IPS-20b (cell line): ENCODE data around the gene HIP1R.

Experiments
- H3K27ac ChIP-seq: one replicate; pipeline ENCODE4 v1.5.1; 2013; ENCODE audit warnings: low read length
- H3K27me3 ChIP-seq: 2 replicates; pipeline ENCODE4 v1.6.1; 2013; ENCODE audit warnings: mild to moderate bottlenecking, low read length, inconsistent platforms; ENCODE audit not compliant: insufficient read depth
- H3K36me3 ChIP-seq: 2 replicates; pipeline ENCODE4 v1.6.1; 2013; ENCODE audit warnings: low read depth, mild to moderate bottlenecking, inconsistent platforms, low read length, moderate library complexity; ENCODE audit not compliant: insufficient read depth
- H3K4me1 ChIP-seq: 2 replicates; pipeline ENCODE4 v1.6.1; 2013; ENCODE audit warnings: mild to moderate bottlenecking, control low read depth, inconsistent platforms, low read length, moderate library complexity; ENCODE audit not compliant: insufficient read depth
- H3K4me3 ChIP-seq: 2 replicates; pipeline ENCODE4 v1.5.1; 2013; ENCODE audit warnings: mild to moderate bottlenecking, low read length, inconsistent platforms
- H3K9ac ChIP-seq: 2 replicates; pipeline ENCODE4 v1.6.1; 2013; ENCODE audit warnings: low read depth, mild to moderate bottlenecking, inconsistent platforms, low read length, moderate library complexity
- H3K9me3 ChIP-seq: 2 replicates; pipeline ENCODE4 v1.6.1; 2013; ENCODE audit warnings: mild to moderate bottlenecking, low read depth, low read length, inconsistent platforms; ENCODE audit not compliant: insufficient read depth

The HIP1R gene

DNA sequence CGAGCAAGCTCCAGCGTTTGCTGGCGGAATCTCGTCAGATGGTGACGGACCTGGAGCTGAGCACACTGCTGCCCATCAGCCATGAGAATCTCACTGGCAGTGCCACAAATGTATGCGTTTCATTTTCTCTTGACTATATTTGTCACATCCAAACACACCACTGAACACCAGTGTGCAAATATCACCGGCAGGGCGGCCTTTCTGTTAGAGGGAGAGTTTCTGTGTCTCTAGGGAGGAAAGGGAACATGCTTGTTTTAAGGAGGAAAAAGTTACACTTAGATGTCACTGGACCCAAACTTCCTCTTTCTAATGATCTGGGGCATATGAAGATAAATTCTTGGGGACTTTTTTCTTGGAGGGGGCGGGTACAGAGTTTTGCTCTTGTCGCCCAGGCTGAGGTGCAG lies 21.9 kb upstream of the HIP1R start:
- H3K9ac ChIP-seq = no peak overlapping the region
- H3K4me3 ChIP-seq = no peak overlapping the region
- no peaks in the 10 kb centered on the region for H3K9me3 ChIP-seq
- H3K27me3 ChIP-seq = no peaks in the 10 kb centered on the region
- H3K27ac ChIP-seq = no peak overlapping the region
- no peaks in the 10 kb centered on the region for H3K4me1 ChIP-seq
- no peaks in the 10 kb centered on the region for H3K36me3 ChIP-seq

DNA sequence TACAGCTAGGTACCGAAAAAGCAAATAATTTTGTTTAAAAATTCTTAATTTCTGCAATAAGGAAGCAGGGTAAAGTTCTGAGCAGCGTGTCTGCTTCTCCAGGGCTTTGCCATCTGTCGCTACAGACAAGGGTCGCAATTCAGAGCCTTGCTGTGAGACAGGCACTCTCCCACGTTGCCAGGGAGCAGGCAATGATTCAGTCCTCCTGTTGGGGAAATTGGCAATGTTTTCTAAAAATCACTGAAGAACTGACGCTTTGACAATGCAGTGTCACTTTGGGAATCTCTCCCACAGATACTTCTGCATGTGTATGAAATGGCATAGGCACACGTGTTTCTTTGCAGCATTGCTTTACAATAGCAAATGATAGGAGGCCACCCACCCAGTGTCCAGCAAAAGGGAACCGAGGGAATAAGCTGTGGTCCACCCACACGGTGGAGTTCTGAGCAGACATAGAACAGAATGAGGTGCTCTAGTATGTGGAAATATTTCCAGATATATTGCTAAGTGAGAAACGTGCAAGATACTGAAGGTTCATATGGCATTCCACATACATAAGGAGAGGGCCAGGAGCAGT lies 16.0 kb upstream of the HIP1R start:
- no peaks in the 10 kb centered on the region for H3K4me1 ChIP-seq
- H3K9me3 ChIP-seq = no peaks in the 10 kb centered on the region
- no peak overlapping the region for H3K4me3 ChIP-seq
- H3K27me3 ChIP-seq = no peaks in the 10 kb centered on the region
- H3K36me3 ChIP-seq = no peaks in the 10 kb centered on the region
- no peak overlapping the region for H3K27ac ChIP-seq
- H3K9ac ChIP-seq = no peak overlapping the region

DNA sequence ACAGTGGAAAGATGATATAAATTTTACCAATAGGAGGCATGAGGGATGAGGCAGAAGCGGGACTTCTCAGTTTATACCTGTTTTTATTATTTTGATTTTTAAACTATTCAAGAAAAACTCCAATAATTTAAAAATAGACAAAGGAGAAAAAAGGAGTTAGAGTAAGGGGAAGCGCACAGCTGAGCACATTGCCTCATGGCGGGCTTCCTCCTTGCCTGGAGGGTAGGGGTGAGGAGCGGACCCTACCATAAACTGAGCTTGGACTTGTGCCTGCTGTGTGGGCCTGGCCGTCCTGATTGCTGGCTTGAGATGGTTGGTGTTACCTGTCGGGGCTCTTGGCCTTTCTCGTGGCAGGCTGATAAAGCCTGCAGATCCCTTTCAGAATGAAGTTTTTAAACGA lies 15.1 kb upstream of the HIP1R start:
- Histone ChIP-seq H3K27ac (no peak overlapping the region), H3K4me1 (no peaks in the 10 kb centered on the region), H3K4me3 (no peak overlapping the region), H3K9ac (no peak overlapping the region), H3K27me3 (no peaks in the 10 kb centered on the region), H3K9me3 (no peaks in the 10 kb centered on the region), H3K36me3 (no peaks in the 10 kb centered on the region)

DNA sequence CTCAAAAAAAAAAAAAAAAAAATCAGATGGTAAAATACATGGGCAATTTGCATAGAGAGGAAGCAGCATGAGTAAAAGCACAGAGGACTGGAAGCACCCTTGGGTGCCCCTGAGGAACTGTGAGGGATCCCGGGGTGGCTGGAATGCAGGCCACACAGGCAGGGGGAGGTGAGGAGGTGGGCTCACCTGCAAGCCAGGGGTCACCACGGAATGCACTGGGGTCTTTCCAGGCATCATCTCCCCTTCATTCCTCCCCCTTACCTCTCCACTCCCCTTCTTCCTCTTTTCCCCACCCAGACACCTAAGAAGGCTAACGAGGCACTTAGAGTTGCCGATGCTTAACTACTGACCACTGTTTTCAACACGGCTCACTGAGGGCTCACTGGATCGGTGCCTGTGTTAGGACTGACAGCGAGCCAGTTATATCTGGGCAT lies 14.4 kb upstream of the HIP1R start:
- H3K27ac ChIP-seq = no peak overlapping the region
- H3K4me1 ChIP-seq = peaks cover 1% of the 10 kb centered on the region; the same call in 1 of the 2 replicates
- no peaks in the 10 kb centered on the region for H3K9me3 ChIP-seq
- no peak overlapping the region for H3K4me3 ChIP-seq
- no peaks in the 10 kb centered on the region for H3K36me3 ChIP-seq
- peaks cover under 1% of the 10 kb centered on the region; the same call in 1 of the 2 replicates for H3K27me3 ChIP-seq
- no peak overlapping the region for H3K9ac ChIP-seq

DNA sequence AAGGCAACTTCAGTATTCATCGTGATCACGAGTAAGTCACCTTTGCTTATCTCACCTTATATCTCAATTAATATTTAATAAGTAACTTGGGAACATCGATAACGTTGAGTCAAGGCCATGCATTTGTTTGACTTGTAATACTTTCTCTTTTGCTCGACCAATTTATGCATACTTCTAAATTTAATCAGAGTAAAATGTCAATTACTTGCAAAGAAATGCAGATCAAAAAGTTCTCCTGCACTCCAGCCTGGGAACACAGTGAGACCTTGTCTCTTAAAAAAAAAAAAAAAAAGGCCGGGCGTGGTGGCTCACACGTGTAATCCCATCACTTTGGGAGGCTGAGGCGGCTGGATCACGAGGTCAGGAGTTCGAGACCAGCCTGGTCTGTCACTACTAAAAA lies 11.8 kb upstream of the HIP1R start:
- H3K27ac ChIP-seq = no peak overlapping the region
- H3K4me1 ChIP-seq = peaks cover 8% of the 10 kb centered on the region; the same call in 1 of the 2 replicates
- peaks cover 11% of the 10 kb centered on the region; the same call in 1 of the 2 replicates for H3K27me3 ChIP-seq
- no peak overlapping the region for H3K4me3 ChIP-seq
- no peak overlapping the region for H3K9ac ChIP-seq
- no peaks in the 10 kb centered on the region for H3K36me3 ChIP-seq
- H3K9me3 ChIP-seq = no peaks in the 10 kb centered on the region

DNA sequence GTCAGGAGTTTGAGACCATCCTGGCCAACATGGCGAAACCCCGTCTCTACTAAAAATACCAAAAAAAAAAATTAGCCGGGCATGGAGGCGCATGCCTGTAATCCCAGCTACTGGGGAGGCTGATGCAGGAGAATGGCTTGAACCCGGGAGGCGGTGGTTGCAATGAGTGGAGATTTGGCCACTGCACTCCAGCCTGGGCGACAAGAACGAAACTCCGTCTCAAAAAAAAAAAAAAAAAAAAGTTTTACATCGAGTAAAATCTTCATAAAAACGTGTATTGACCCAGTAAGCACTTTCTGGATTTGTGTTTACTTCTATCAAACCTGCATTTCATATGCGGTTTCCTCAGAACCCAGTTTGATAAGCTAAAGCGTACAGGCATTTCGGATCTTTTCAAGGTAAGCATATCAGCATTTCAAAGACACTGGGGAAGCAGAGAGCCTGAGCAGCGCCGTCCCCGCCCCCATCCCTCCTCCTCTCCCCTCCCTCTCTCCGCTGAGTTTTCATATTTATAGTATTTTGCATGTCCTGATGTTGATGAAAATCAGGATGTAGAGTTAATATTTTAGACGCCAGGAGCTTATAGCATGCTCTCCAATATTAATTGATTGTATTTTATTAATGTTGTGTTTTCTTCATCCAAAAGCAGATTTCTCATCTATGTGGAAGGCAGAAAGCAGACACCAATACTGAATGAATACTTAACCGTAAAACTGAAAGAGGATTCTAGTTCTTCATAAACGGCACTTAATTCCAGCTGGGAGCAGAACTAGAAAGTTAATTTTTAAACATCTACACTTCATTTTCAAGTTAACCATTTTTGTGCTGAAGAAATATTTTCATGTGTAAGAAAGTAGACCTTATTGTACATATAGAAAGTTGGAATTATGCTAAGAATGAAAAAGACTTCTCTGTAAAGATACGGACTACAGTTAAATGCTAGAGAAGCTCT lies 9.2 kb upstream of the HIP1R start:
- H3K9ac ChIP-seq = no peak overlapping the region; the same call in 1 of the 2 replicates
- no peak overlapping the region for H3K27ac ChIP-seq
- peak overlapping the region; percentile 52 for H3K4me3 ChIP-seq
- peaks cover 8% of the 10 kb centered on the region; the same call in 1 of the 2 replicates for H3K4me1 ChIP-seq
- H3K9me3 ChIP-seq = no peaks in the 10 kb centered on the region
- H3K36me3 ChIP-seq = no peaks in the 10 kb centered on the region
- peaks cover 11% of the 10 kb centered on the region; the same call in 1 of the 2 replicates for H3K27me3 ChIP-seq

DNA sequence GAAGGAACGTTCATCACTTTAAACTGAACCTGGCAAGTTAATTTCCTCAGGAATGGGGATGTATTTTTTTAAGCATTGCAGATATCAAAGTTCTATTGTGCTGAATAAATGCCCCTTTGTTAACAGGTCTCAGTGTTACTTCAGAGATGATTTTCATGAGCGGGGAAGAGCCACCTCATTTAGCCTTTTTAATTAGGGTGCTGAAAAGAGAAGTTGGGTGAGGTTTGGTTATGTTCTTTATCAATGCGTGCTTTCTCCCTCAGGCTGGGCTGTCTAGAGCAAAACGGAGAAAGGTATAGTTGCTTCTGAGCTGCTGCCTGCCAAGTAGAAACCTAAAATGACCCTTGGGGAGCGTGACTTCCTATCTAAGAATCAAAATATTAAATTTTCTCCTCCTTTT lies 8.0 kb upstream of the HIP1R start:
- H3K4me1 ChIP-seq = peaks cover 8% of the 10 kb centered on the region; the same call in 1 of the 2 replicates
- no peak overlapping the region for H3K9ac ChIP-seq
- H3K27me3 ChIP-seq = peaks cover 11% of the 10 kb centered on the region; the same call in 1 of the 2 replicates
- no peak overlapping the region for H3K4me3 ChIP-seq
- no peak overlapping the region for H3K27ac ChIP-seq
- H3K9me3 ChIP-seq = no peaks in the 10 kb centered on the region
- H3K36me3 ChIP-seq = no peaks in the 10 kb centered on the region

DNA sequence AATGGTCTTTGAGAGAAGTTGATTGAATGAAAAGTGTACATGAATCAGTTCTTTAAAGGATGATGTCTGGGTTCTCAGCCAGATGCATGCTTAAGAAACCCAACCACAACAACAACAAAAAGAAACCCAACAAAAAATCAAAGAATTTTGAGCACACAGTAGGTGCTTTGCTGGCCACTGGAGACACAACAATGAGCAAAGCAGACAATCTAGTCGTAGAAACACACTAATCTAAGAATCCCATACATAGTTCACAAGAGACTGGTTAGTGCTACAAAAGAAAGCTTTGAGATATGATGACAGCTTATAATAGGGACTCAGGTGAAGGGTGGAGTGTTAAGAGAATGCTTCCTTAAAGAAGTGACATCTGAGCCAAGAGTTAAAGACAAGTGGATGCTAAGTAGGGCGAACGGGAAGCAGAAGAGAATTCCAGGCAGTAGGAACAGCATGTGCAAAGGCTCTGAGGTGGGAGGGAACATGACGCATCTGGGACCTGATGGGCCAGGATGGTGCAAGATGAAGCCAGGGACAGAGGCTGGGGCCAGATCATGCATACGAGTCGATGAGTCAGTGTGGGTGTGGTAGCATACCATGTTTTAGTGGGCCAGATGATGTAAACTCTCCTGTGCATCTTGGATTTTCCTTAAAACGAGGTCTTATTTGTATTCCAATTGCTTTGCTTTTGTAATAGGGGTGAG lies 4.6 kb upstream of the HIP1R start:
- peaks cover 8% of the 10 kb centered on the region; the same call in 1 of the 2 replicates for H3K4me1 ChIP-seq
- no peak overlapping the region for H3K9ac ChIP-seq
- no peaks in the 10 kb centered on the region for H3K9me3 ChIP-seq
- H3K27ac ChIP-seq = no peak overlapping the region
- peaks cover 23% of the 10 kb centered on the region; the same call in 1 of the 2 replicates for H3K27me3 ChIP-seq
- no peak overlapping the region for H3K4me3 ChIP-seq
- no peaks in the 10 kb centered on the region for H3K36me3 ChIP-seq

DNA sequence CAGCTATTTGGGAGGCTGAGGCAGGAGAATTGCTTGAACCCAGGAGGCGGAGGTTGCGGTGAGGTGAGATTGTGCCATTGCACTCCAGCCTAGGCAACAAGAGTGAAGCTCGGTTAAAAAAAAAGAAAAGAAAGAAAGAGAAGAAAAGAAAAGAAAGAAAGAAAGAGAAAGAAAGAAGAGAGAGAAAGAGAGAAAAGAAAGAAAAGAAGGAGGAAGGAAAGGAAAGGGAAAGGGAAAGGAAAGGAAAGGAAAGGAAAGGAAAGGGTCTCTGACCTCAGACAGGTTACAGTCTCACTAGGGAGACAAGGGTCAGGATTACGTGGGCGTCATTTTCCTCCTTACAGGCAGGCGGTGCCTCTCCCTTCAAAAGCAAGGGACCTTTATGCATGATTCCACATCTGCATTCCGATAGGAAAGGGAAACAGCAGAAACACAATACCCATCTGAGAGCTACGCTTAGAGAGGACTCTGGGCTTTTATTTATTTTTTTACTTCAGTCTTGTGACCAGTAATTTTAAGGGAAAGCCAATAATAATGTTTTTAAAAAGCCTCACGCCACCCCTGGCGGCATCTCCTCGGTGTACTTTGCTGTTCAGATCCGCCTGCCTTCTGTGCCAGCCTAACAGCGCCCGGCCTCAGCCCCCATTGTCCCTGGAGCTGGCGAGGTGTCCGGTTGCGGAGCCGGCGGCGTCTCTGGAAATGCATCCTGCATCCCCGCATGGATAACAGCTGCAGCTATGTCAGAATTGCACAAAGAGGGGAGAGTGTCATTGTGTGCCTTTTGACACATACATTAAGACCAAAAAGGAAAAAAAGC lies 945 bp upstream of the HIP1R start:
- Histone ChIP-seq H3K4me3 (peak overlapping the region; percentile 69), H3K36me3 (no peaks in the 10 kb centered on the region), H3K4me1 (peaks cover 6% of the 10 kb centered on the region; the same call in 1 of the 2 replicates), H3K27me3 (peaks cover 46% of the 10 kb centered on the region), H3K27ac (no peak overlapping the region), H3K9ac (no peak overlapping the region), H3K9me3 (no peaks in the 10 kb centered on the region)

DNA sequence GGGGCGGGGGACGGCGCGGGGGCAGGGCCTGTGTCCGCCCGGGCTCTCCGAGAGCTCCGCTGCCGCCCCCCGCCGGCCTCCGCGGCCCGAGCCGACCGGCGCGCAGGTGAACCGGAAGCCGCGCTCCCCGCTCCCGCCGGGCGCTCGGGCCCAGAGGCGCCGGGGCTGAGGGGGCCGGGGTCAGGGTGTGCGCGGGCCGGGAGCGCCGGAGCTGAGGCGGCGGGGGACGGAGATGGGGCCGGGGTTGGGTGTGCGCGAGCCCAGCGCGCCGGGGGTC lies 431 bp downstream of the HIP1R start:
- H3K9me3 ChIP-seq = no peaks in the 10 kb centered on the region
- no peaks in the 10 kb centered on the region for H3K36me3 ChIP-seq
- peaks cover 46% of the 10 kb centered on the region for H3K27me3 ChIP-seq
- H3K9ac ChIP-seq = no peak overlapping the region; the same call in 1 of the 2 replicates
- peaks cover 6% of the 10 kb centered on the region; the same call in 1 of the 2 replicates for H3K4me1 ChIP-seq
- H3K4me3 ChIP-seq = peak overlapping the region; percentile 84; the same call in 1 of the 2 replicates
- H3K27ac ChIP-seq = no peak overlapping the region
